ENCODE results near the gene ITGB1. TPM values are rescaled to one million over a fixed set of nuclear protein-coding genes. Genes with fewer than 3 reads are reported as not detected.

The ITGB1 gene
- total RNA-seq, 1 donor from 2014 or later = 409 TPM

GRCh38 chr10:32940321-32941301 is 17.4 kb downstream of the ITGB1 start:
- Histone ChIP-seq H3K4me1 (peaks cover 83% of the 10 kb centered on the region), H3K4me3 (no peak overlapping the region), H3K27ac (no peak overlapping the region), H3K36me3 (peaks cover 4% of the 10 kb centered on the region), H3K9me3 (no peaks in the 10 kb centered on the region), H3K27me3 (ENCODE audit: low read depth) (no peaks in the 10 kb centered on the region)
- TF ChIP-seq, protein P1, sequence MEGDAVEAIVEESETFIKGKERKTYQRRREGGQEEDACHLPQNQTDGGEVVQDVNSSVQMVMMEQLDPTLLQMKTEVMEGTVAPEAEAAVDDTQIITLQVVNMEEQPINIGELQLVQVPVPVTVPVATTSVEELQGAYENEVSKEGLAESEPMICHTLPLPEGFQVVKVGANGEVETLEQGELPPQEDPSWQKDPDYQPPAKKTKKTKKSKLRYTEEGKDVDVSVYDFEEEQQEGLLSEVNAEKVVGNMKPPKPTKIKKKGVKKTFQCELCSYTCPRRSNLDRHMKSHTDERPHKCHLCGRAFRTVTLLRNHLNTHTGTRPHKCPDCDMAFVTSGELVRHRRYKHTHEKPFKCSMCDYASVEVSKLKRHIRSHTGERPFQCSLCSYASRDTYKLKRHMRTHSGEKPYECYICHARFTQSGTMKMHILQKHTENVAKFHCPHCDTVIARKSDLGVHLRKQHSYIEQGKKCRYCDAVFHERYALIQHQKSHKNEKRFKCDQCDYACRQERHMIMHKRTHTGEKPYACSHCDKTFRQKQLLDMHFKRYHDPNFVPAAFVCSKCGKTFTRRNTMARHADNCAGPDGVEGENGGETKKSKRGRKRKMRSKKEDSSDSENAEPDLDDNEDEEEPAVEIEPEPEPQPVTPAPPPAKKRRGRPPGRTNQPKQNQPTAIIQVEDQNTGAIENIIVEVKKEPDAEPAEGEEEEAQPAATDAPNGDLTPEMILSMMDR (IDR thresholded peaks at IDR 0.05) = no peak
- intact Hi-C loops (cut with DNase I) = no loop called here
- DNase-seq (no peak), ATAC-seq (no peak)

DNA sequence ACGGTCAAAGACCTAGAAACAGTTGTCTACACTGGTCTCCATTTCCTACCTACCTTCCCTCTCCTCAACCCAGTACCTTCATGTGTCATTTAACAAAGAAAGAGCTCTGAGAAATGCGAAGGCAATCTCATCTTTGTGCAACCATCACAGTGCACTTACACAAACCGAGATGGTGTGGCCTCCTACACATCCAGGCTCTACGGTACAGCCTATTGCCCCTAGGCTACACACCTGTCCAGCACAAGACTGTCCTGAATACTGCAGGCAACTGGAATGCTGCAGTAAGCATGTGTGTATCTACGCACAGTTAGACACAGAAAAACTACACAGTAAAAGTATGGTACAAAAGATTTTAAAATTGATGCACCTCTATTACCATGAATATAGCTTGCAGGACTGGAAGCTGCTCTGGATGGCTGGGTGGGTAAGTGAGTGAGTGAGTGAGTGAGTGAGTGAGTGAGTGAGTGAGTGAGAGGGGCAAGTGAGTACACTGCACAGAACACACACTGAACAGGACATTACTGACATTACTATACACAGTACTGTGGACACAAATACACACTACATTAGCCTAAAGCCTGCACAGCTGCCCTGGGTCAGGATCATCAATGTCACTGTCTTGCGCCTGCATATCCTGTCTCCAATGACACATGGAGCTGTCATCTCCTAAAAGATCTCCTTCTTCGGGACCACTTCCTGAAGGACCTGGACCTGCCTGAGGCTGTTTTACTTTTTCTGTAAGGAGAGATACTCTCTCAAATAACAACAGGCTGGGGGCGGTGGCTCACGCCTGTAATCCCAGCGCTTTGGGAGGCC is 18.5 kb downstream of the ITGB1 start:
- no peaks in the 10 kb centered on the region for H3K27me3 ChIP-seq (ENCODE audit: low read depth)
- intact Hi-C loops (cut with DNase I) = no loop called here
- TF ChIP-seq, protein P1 (IDR thresholded peaks at IDR 0.05) = no peak
- H3K9me3 ChIP-seq = no peaks in the 10 kb centered on the region
- peak in 1 of 2 donors; percentile 14 for ATAC-seq
- H3K4me3 ChIP-seq = no peak overlapping the region
- peak overlapping the region; percentile 69 for H3K27ac ChIP-seq
- DNase-seq = no peak
- H3K4me1 ChIP-seq = peaks cover 84% of the 10 kb centered on the region
- peaks cover 13% of the 10 kb centered on the region for H3K36me3 ChIP-seq

GRCh38 chr10:32938554-32939061 is 19.4 kb downstream of the ITGB1 start:
- intact Hi-C loops (cut with DNase I) = no loop called here
- ATAC-seq (peak; percentile 46 to 60), DNase-seq (no peak)
- Histone ChIP-seq H3K36me3 (peaks cover 22% of the 10 kb centered on the region), H3K27ac (peak overlapping the region; percentile 69), H3K9me3 (no peaks in the 10 kb centered on the region), H3K4me3 (no peak overlapping the region), H3K4me1 (peaks cover 75% of the 10 kb centered on the region), H3K27me3 (ENCODE audit: low read depth) (no peaks in the 10 kb centered on the region)
- TF ChIP-seq, protein P1 (IDR thresholded peaks at IDR 0.05) = no peak

- Histone ChIP-seq H3K27me3 (ENCODE audit: low read depth) (no peaks in the 10 kb centered on the region), H3K27ac (peak overlapping the region; percentile 69), H3K9me3 (no peaks in the 10 kb centered on the region), H3K4me3 (no peak overlapping the region), H3K4me1 (peaks cover 68% of the 10 kb centered on the region), H3K36me3 (peaks cover 28% of the 10 kb centered on the region)
- peak; percentile 77 to 82 for ATAC-seq
- intact Hi-C loops (cut with DNase I) = no loop called here
- TF ChIP-seq, protein P1 (IDR thresholded peaks at IDR 0.05) = no peak
- DNase-seq = no peak
These were observed 20.1 kb downstream of the ITGB1 start for GRCh38 chr10:32937911-32938424.

GRCh38 chr10:32932225-32932729 is 25.8 kb downstream of the ITGB1 start:
- H3K9me3 ChIP-seq = no peaks in the 10 kb centered on the region
- H3K36me3 ChIP-seq = peaks cover 58% of the 10 kb centered on the region
- DNase-seq = no peak
- no peak for ATAC-seq
- H3K27ac ChIP-seq = no peak overlapping the region
- TF ChIP-seq, protein P1 (IDR thresholded peaks at IDR 0.05) = no peak
- no peaks in the 10 kb centered on the region for H3K27me3 ChIP-seq (ENCODE audit: low read depth)
- no peak overlapping the region for H3K4me3 ChIP-seq
- intact Hi-C loops (cut with DNase I) = no loop called here
- H3K4me1 ChIP-seq = peaks cover 11% of the 10 kb centered on the region
